HG03354 (cell line): ENCODE data around the gene MAP1LC3B.

Experiments used
- ATAC-seq: cut with Tn5 transposase; IDR thresholded peaks from one replicate; pipeline ENCODE4 v1.9.1; 2021; ENCODE audit warnings: mild to moderate bottlenecking; ENCODE audit not compliant: unreplicated experiment, poor library complexity, severe bottlenecking

Gene MAP1LC3B

DNA sequence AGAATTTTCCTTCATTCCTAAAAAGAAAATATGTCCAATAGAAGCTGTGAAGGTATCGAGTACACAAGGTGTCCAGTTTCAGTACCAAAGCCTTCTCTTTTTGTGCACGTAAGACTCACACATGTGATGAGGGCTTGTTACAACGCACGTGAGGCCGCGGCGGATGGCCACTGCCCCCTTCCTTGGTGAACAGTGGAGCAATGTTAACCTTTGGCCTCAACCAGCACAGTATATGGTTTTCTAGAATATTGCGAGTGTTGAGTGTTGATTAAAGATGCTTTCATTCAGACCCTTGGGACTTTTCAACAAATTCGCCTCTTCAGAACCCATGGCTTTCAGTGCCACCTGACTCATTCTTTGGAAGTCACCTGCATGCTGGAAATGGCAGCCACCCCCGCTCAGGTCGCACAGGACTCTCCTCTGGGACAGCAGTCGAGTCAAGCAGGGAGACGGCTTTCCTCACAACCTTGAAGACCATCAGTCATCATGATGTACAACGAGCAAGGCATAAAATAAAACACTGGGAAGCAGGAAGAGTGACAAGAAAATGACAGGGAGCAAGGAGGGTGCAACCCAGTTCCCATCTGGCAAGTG, 14.5 kb downstream of the MAP1LC3B start:
- ATAC-seq, result no peak

GRCh38 chr16:87407511-87408112, 15.5 kb downstream of the MAP1LC3B start:
- ATAC-seq, result no peak

DNA sequence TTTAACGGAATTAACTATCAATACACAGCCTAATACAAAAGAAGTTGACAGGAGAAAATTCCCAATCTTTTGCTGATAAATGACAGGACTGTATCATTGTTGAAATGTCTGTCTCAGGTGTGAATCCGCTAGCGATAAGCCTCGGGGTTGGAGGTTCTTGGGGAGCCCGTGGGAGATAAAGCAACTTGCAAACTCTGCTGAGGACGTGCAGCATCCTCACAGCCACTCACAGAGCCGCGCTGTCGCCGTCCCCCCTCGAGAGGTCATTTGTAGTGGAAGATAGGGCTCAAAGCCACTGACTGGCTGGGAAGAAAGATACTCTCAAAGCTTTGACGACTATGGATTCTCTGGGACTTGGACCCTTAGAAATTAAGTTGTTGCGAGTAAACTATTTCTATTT, 17.0 kb downstream of the MAP1LC3B start:
- ATAC-seq, result no peak

DNA sequence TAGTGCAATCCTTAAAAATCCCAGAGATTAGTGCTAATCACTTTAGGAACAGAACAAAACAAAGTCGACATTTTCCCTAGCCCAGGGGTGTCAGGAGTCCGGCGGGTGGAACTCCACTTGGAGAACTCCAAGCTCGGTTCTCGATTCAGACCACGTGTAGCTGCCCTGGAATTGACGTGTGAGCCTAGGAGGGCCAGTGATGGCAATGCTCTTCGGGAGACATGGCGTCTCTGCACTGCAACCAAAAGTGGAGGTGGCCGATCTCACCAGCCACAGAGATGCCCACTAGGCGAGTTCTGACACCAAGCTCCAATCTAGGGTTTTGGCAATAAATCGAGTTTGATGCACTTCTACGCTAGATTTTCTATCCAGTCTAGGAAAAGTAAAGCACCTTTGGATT, 17.6 kb downstream of the MAP1LC3B start:
- ATAC-seq, result no peak

DNA sequence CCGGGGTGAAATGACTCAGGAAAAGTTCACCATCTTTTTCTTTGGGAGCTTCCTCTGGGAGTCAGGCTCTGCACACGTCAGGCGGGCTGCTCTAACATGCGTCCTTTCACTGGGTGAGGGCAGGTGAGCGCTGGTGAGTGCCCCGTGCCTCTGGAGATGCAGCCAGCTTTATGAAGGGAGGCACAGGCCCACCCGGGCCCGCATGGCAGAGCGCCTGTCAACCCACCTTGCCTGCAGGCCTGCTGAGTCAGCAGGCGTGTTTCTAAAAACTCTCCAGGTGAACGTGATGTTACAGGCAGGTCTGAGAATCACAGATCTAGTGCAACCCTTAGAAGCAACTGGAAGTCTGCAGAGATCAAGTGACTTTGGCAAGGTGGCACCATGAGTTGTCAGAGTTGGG, 18.4 kb downstream of the MAP1LC3B start:
- ATAC-seq, result no peak

- no peak for ATAC-seq
Observed at GRCh38 chr16:87410968-87411367, 18.8 kb downstream of the MAP1LC3B start.

DNA sequence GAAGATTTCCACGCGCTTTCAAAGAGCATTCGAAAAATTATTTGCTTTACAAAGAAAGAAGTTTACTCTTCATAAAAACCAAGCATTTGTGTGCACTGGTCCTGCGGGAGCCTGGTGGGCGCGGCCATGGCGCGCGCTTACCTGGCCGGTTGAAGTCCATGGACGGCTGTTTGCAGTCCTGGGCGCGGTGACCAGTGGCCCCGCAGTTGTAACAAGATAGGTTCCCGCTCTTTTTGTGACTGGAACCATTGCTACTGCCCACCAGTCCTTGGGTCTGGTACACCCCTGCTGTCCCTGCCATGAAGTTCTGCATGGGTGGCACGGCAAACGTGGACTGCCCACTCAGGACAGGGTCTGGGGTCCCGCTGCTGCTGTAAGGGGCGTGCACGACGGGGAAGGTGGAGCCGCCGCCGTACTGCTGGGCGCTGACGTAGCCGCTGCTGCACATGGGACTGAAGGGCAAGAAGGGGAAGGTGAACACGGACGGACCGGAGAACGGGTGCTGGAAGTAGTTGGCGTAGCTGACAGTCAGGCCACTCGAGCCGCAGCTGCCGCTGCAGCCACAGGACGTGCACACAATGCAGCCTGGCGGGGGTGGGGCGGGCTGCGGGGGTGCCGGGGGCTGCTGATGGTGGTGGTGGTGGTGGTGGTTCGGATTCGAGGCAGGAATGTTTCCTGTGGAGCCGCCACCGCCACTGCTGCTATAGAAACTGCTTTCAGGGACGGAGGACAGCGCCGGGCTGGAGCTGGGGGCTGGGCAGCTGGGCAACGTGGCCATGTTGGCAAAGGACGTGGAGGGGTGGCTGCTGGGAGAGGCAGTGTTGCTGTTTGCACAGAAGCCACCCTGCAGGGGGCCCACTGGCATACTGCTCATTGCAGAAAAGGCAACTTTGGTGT, 19.5 kb downstream of the MAP1LC3B start:
- ATAC-seq, result no peak

DNA sequence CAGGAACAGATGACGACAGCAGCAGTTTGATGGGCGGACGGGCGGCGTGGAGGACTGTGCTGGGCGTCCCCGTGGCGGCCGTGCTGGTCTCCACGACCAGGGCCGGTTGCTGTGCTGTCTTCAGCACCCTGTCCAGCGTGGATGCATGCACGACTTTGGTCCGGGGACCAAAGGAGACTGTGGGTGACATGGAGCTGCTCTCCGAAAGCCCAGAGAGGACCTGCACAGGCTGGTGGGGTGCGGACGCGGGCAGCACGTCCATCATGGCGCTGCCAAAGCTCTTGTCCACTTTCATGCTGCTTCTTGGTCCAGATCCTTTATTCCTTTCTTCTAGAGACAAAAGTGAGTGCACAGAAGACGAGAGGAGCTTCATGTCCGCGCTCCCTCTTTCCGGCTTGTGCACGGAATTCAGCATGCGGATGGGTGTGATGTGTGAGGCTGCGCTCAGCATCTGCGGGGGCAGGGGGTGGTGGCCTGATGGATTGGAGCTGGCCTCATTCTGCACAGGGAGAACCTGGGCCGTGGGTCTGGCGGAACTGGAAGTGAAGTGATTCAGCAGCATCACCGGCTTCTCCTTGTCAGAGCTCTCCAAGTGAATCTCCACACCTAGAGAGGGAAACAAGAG, 20.3 kb downstream of the MAP1LC3B start:
- no peak for ATAC-seq

GRCh38 chr16:87412996-87413421, 20.9 kb downstream of the MAP1LC3B start:
- no peak for ATAC-seq

- ATAC-seq, result no peak
Observed at GRCh38 chr16:87414251-87414680, 22.1 kb downstream of the MAP1LC3B start.

DNA sequence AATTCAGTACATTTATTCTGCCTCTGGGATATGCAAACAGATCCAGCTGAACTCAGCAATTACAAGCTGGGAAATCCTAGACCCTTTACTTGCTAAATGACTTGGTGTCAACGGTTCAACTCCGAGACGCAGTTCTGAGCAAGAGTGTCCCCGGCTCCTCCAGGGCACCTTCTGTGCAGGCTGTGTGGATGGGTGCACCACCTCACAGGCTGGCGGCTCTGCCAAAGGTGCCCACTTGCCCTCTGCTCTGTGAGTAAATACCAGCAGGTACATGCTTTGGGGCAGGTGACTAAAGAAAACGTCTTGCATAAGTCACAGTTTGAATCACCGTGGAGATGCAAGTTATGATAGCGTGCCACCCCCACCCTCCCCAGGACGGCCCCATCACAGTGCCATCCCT, 23.3 kb downstream of the MAP1LC3B start:
- ATAC-seq, result no peak

- ATAC-seq, result no peak
Observed at GRCh38 chr16:87416826-87417527, 24.8 kb downstream of the MAP1LC3B start.

- ATAC-seq, result no peak
Observed at GRCh38 chr16:87417528-87417910, 25.4 kb downstream of the MAP1LC3B start.

- no peak for ATAC-seq
Observed at GRCh38 chr16:87418216-87418615, 26.1 kb downstream of the MAP1LC3B start.

GRCh38 chr16:87418644-87419043, 26.5 kb downstream of the MAP1LC3B start:
- ATAC-seq, result no peak

- ATAC-seq, result no peak
Observed at GRCh38 chr16:87420026-87421002, 28.2 kb downstream of the MAP1LC3B start.

DNA sequence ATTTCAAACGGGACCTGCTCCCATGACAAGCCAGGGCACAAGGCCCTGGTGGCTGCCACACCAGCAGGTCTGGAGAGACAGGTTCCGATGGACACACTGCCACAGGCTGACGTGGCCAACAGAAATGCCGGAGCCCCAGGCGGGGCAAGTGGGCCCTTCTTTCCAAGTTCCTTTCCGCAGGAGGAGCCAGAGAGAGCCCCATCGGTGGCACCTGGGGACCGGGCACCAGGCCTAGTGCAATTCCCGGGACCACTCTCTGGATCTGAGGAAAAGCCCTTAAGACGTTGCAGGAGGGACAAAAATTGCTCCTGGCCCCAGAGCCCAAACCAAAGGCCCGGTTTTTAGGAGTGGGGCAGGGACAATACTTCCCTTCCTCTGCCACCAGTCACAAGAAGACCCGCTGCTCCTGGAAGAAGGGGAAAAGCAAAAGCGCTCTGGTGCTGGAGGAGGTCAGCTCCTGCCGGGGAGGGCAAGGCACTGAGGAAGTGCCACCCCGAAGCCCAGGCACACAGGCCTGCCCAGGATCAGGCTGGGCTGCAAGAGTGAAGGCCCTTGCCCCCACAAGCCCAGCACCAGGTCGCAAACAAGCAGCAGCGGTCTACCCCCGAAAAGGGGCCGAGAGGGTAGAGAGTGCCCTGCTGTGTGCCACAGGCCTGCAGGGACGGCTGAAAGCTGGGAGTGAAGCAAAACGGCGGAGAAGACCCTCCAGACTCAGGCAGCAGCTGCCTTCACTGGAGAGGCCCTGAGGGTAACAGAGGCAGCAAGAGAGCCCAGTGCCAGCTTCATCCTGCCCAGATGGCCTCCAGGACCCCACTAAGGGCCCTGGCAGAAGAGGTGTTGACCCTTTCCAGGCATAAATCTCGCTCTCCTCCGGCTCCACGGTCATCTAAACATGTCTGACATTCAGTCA, 29.1 kb downstream of the MAP1LC3B start:
- no peak for ATAC-seq

- no peak for ATAC-seq
Observed at GRCh38 chr16:87422106-87422505, 30.0 kb downstream of the MAP1LC3B start.
